Calu3 (cell line): ENCODE results near the gene CYBC1. TPM values are rescaled to one million over a fixed set of nuclear protein-coding genes. Genes with fewer than 3 reads are reported as not detected.
A peak's percentile ranks its signal among the peaks of the same experiment; 100 is the strongest.

Experiments used
- BruUV-seq: library from RNA; stranded (reverse); fragments of 400-500 nt; replicated peaks from 2 replicates; lab custom pipeline; 2021; lab: Mats Ljungman, UMichigan
- CTCF ChIA-PET: fragments of 300-600 bp; sonication (Branson Sonifier 250); formaldehyde crosslinking; loops from one replicate; lab custom pipeline; 2022; ENCODE audit warnings: antibody characterized with exemption; lab: Charles Lee
- DNase-seq: peaks from one replicate; pipeline ENCODE4 v3.0.0; 2022
- H3K27ac Mint-ChIP-seq: one replicate; pipeline ENCODE4 v1.8.0; 2022; ENCODE audit warnings: mixed read lengths; ENCODE audit not compliant: unreplicated experiment
- H3K27me3 Mint-ChIP-seq: one replicate; pipeline ENCODE4 v1.8.0; 2022; ENCODE audit warnings: mixed read lengths; ENCODE audit not compliant: unreplicated experiment
- H3K36me3 Mint-ChIP-seq: one replicate; pipeline ENCODE4 v1.8.0; 2022; ENCODE audit warnings: mild to moderate bottlenecking, moderate library complexity, mixed read lengths; ENCODE audit not compliant: insufficient read depth, unreplicated experiment
- H3K4me1 Mint-ChIP-seq: one replicate; pipeline ENCODE4 v1.8.0; 2022; ENCODE audit warnings: mild to moderate bottlenecking, low read depth, mixed read lengths; ENCODE audit not compliant: unreplicated experiment
- H3K4me3 Mint-ChIP-seq: one replicate; pipeline ENCODE4 v1.8.0; 2022; ENCODE audit warnings: mild to moderate bottlenecking, low read depth, moderate library complexity, mixed read lengths; ENCODE audit not compliant: unreplicated experiment
- H3K9me3 Mint-ChIP-seq: one replicate; pipeline ENCODE4 v1.8.0; 2022; ENCODE audit warnings: low read depth, mixed read lengths; ENCODE audit not compliant: unreplicated experiment
- intact Hi-C: fragments of 100-400 bp; cut with micrococcal nuclease; formaldehyde crosslinking; loops from one replicate; pipeline ENCODE4 v1.10.0; 2022; ENCODE audit not compliant: unreplicated experiment
- total RNA-seq: library from RNA; stranded (reverse); gene quantifications from 2 replicates; pipeline ENCODE4 v1.2.3, GENCODE V29; 2022
- TF ChIP-seq, protein P1 (sequence below): fragments of 200-600 bp; IDR thresholded peaks from one replicate; pipeline ENCODE4 v1.8.0; 2022; ENCODE audit warnings: antibody characterized with exemption; ENCODE audit not compliant: unreplicated experiment

CYBC1 gene
- total RNA-seq, 1 experiment from 2014 or later, result 80.3 TPM

DNA sequence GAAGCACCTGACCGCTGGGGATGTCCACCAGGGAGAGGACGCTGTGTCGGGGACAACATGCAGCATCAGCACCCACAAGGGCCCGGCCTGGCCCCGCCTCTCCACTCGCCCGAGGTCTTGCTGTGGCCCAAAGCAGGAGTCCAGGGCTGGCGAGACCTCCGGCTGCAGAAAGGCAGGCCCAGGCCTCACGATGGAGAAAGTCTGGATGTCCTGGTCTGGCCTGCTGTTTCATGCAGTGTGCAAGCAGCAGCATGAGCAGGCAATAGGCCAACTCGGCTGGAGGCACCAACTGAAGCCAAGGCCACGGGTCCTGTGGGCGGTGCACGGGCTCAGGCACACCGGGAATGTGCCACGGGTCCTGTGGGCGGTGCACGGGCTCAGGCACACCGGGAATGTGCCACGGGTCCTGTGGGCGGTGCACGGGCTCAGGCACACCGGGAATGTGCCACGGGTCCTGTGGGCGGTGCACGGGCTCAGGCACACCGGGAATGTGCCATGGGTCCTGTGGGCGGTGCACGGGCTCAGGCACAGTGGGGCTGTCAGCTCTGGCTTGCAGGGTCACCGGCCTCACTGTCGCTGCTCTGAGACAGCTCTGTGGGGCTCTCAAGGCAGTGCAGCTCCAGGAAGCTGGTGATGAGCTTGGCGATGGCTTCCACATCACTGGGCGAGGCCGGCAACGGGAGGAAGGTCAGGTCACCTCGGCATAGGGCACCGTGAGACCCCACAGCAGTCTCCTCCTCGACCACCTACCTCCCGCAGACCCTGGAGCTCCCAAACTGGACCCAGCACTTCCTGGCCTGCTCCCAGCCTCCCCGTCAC is 6.9 kb downstream of the CYBC1 start:
- intact Hi-C loops, result no loop called here
- Mint-ChIP-seq H3K9me3 (no peaks in the 10 kb centered on the region), H3K27ac (no peak overlapping the region), H3K36me3 (peaks cover 47% of the 10 kb centered on the region), H3K4me3 (no peak overlapping the region), H3K4me1 (no peaks in the 10 kb centered on the region), H3K27me3 (no peaks in the 10 kb centered on the region)
- no peak for DNase-seq
- TF ChIP-seq, protein P1, sequence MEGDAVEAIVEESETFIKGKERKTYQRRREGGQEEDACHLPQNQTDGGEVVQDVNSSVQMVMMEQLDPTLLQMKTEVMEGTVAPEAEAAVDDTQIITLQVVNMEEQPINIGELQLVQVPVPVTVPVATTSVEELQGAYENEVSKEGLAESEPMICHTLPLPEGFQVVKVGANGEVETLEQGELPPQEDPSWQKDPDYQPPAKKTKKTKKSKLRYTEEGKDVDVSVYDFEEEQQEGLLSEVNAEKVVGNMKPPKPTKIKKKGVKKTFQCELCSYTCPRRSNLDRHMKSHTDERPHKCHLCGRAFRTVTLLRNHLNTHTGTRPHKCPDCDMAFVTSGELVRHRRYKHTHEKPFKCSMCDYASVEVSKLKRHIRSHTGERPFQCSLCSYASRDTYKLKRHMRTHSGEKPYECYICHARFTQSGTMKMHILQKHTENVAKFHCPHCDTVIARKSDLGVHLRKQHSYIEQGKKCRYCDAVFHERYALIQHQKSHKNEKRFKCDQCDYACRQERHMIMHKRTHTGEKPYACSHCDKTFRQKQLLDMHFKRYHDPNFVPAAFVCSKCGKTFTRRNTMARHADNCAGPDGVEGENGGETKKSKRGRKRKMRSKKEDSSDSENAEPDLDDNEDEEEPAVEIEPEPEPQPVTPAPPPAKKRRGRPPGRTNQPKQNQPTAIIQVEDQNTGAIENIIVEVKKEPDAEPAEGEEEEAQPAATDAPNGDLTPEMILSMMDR, result no peak
- BruUV-seq, result no TSS peak
- CTCF ChIA-PET, result no interaction called here

- Mint-ChIP-seq H3K4me1 (no peaks in the 10 kb centered on the region), H3K27ac (no peak overlapping the region), H3K9me3 (no peaks in the 10 kb centered on the region), H3K4me3 (no peak overlapping the region), H3K36me3 (peaks cover 47% of the 10 kb centered on the region), H3K27me3 (no peaks in the 10 kb centered on the region)
- TF ChIP-seq, protein P1, result no peak
- CTCF ChIA-PET, result no interaction called here
- no peak for DNase-seq
- BruUV-seq, result TSS peak; percentile 65
- intact Hi-C loops, result no loop called here
Observed at GRCh38 chr17:82442643-82443464, 7.7 kb downstream of the CYBC1 start.

DNA sequence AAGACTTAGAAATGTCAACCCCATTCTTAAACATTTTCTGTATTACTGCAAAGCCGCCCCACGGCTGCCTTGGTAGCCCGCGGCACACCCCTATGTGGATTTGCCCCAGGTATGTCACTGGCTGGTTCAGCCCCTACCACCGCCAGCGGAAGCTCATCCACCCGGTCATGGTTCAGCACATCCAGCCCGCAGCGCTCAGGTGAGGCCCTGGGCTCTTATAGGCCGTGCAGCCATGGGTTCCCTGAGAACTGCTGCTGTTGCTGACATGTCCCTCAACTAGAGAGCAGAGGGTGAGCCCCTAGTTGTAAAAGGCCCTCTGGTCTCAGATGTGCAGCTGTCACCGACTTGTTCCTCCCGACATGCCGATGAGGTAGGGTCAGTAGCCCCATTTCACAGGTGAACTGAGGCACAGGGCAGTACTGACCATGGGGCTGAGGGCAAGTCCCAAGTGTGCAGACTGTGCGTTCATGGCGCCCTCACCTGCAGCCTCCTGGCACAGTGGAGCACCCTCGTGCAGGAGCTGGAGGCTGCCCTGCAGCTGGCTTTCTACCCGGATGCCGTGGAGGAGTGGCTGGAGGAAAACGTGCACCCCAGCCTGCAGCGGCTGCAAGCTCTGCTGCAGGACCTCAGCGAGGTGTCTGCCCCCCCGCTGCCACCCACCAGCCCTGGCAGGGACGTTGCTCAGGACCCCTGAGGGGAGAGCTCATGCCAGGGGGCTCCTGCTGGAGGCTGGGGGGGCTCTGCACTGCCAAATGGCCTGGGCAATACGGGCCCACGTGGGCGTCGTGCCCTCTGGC is 8.7 kb downstream of the CYBC1 start:
- intact Hi-C loops, result no loop called here
- Mint-ChIP-seq H3K4me1 (no peaks in the 10 kb centered on the region), H3K4me3 (no peak overlapping the region), H3K36me3 (peaks cover 43% of the 10 kb centered on the region), H3K27me3 (no peaks in the 10 kb centered on the region), H3K9me3 (no peaks in the 10 kb centered on the region), H3K27ac (no peak overlapping the region)
- DNase-seq, result no peak
- CTCF ChIA-PET, result no interaction called here
- TF ChIP-seq, protein P1, result no peak
- no TSS peak for BruUV-seq

GRCh38 chr17:82440991-82441627 is 9.4 kb downstream of the CYBC1 start:
- CTCF ChIA-PET, result no interaction called here
- H3K36me3 Mint-ChIP-seq, result peaks cover 35% of the 10 kb centered on the region
- TF ChIP-seq, protein P1, result no peak
- H3K27ac Mint-ChIP-seq, result no peak overlapping the region
- intact Hi-C loops, result no loop called here
- H3K4me1 Mint-ChIP-seq, result no peaks in the 10 kb centered on the region
- H3K4me3 Mint-ChIP-seq, result no peak overlapping the region
- H3K9me3 Mint-ChIP-seq, result no peaks in the 10 kb centered on the region
- DNase-seq, result no peak
- BruUV-seq, result no TSS peak
- H3K27me3 Mint-ChIP-seq, result no peaks in the 10 kb centered on the region
